Activated CD4-positive, alpha-beta T cell treated with anti-CD3 and anti-CD28 coated beads for 4 hours (primary cell): ENCODE data around the gene LARP4.
"Not testable (repeated sequence)": the region's sequence is repeated elsewhere in the genome, so short reads cannot be mapped to it uniquely, and the experiment has no call there.

ENCODE experiments used
- DNase-seq, 2 donors: peaks; one replicate each; pipeline ENCODE4 v3.0.0-alpha.2; 2020

LARP4 gene

GRCh38 chr12:50400638-50401499 lies at the start of gene LARP4:
LARP4 (plus strand) TSS chr12:50400885; CDS start chr12:50401011, 126 bp downstream.
- DNase-seq = peak; percentile 86 to 87

- DNase-seq = no peak
These were observed 49.3 kb upstream of the LARP4 start for GRCh38 chr12:50351120-50352043.

- DNase-seq = no peak
These were observed 47.3 kb upstream of the LARP4 start for GRCh38 chr12:50353404-50353803.

- DNase-seq = no peak
These were observed 46.7 kb upstream of the LARP4 start for GRCh38 chr12:50353869-50354593.

- no peak for DNase-seq
These were observed 45.8 kb upstream of the LARP4 start for GRCh38 chr12:50354908-50355307.

GRCh38 chr12:50355365-50355764 lies 45.3 kb upstream of the LARP4 start:
- DNase-seq = no peak

- no peak for DNase-seq
These were observed 38.0 kb upstream of the LARP4 start for GRCh38 chr12:50362671-50363070.

- no peak for DNase-seq
These were observed 37.5 kb upstream of the LARP4 start for GRCh38 chr12:50363141-50363540.

- DNase-seq = no peak
These were observed 34.8 kb upstream of the LARP4 start for GRCh38 chr12:50365709-50366406.

GRCh38 chr12:50370672-50371071 lies 30.0 kb upstream of the LARP4 start:
- not testable (repeated sequence) for DNase-seq

GRCh38 chr12:50375802-50376201 lies 24.9 kb upstream of the LARP4 start:
- no peak for DNase-seq

GRCh38 chr12:50380761-50381325 lies 19.8 kb upstream of the LARP4 start:
- DNase-seq = no peak

- DNase-seq = no peak
These were observed 13.2 kb upstream of the LARP4 start for GRCh38 chr12:50387487-50387886.

- DNase-seq = no peak
These were observed 12.7 kb upstream of the LARP4 start for GRCh38 chr12:50387972-50388478.

GRCh38 chr12:50388793-50389192 lies 11.9 kb upstream of the LARP4 start:
- not testable (repeated sequence) for DNase-seq

- no peak for DNase-seq
These were observed 10.4 kb upstream of the LARP4 start for GRCh38 chr12:50390316-50390741.

GRCh38 chr12:50394469-50395029 lies 6.1 kb upstream of the LARP4 start:
- no peak for DNase-seq

- no peak for DNase-seq
These were observed 3.5 kb upstream of the LARP4 start for GRCh38 chr12:50397117-50397650.

- DNase-seq = no peak
These were observed 1.8 kb upstream of the LARP4 start for GRCh38 chr12:50398931-50399330.

GRCh38 chr12:50400104-50400637 lies 514 bp upstream of the LARP4 start:
- DNase-seq = no peak
